GM12878 (cell line): Measurements from ENCODE around the gene UVRAG. TPM values are rescaled to one million over a fixed set of nuclear protein-coding genes. Genes with fewer than 3 reads are reported as not detected.

Source experiments
- ATAC-seq: fragments of 200-7000 bp; cut with Tn5 transposase; 3 replicates; pipeline ENCODE4 v1.9.1; 2020; ENCODE audit warnings: mild to moderate bottlenecking, moderate library complexity
- BruUV-seq: library from RNA; stranded (reverse); fragments of 400-500 nt; replicated peaks from 2 replicates; lab custom pipeline; 2021; lab: Mats Ljungman, UMichigan
- CTCF ChIA-PET: fragments of 300-600 bp; sonication (Branson Sonifier 250); formaldehyde crosslinking; extraction: SDS; loops from one replicate; lab custom pipeline; 2021; ENCODE audit warnings: inconsistent platforms; lab: Yijun Ruan, JAX
- POLR2A ChIA-PET: fragments of 350-600 bp; formaldehyde crosslinking; extraction: SDS; loops from one replicate; lab custom pipeline; 2021; ENCODE audit warnings: inconsistent platforms; lab: Charles Lee
- RAD21 ChIA-PET: fragments of 300-600 bp; sonication (Branson Sonifier 250); formaldehyde crosslinking; loops from one replicate; lab custom pipeline; 2023; ENCODE audit warnings: antibody characterized with exemption; ENCODE audit not compliant: unreplicated experiment; lab: Charles Lee
- SMC1A ChIA-PET: fragments of 300-600 bp; sonication (Branson Sonifier 250); formaldehyde crosslinking; loops from one replicate; lab custom pipeline; 2023; ENCODE audit not compliant: unreplicated experiment, uncharacterized antibody; lab: Charles Lee
- DNase-seq: peaks from one replicate; pipeline ENCODE4 v3.0.0-alpha.2; 2011; ENCODE audit warnings: low read depth, low spot score
- FAIRE-seq: peaks from 3 replicates; lab custom pipeline; 2011; peaks lifted over from hg19 to GRCh38; lab: Jason Lieb, UNC
- H2AFZ ChIP-seq: 2 replicates; pipeline ENCODE4 v1.6.0; 2011; ENCODE audit warnings: low read depth, low read length, control low read depth; ENCODE audit not compliant: control insufficient read depth
- H3K27ac ChIP-seq: 2 replicates; pipeline ENCODE4 v1.5.1; 2011; ENCODE audit warnings: control low read depth; ENCODE audit not compliant: control insufficient read depth, insufficient read depth
- H3K27me3 ChIP-seq, 2 experiments: replicated peaks in 1 of 2; 2 replicates each; pipeline versions ENCODE4 v1.6.0 to v1.6.1; 2011; ENCODE audit warnings: low read length in 1 of 2; ENCODE audit not compliant: control insufficient read depth in 2 of 2, insufficient read depth in 2 of 2
- H3K36me3 ChIP-seq, 2 experiments: 2 replicates each; pipeline ENCODE4 v1.5.1; 2011; ENCODE audit warnings: low read length in 1 of 2; ENCODE audit not compliant: control insufficient read depth in 2 of 2, insufficient read depth in 2 of 2
- H3K4me1 ChIP-seq: 2 replicates; pipeline ENCODE4 v1.6.1; 2011; ENCODE audit warnings: mild to moderate bottlenecking, low read length, moderate library complexity, mixed read lengths; ENCODE audit not compliant: control insufficient read depth, insufficient read depth
- H3K4me2 ChIP-seq: 2 replicates; pipeline ENCODE4 v1.6.0; 2011; ENCODE audit warnings: control low read depth; ENCODE audit not compliant: control insufficient read depth, insufficient read depth
- H3K4me3 ChIP-seq: fragments of 200-600 bp; sonication (generic); 2 replicates; pipeline ENCODE4 v1.5.1; 2016
- H3K79me2 ChIP-seq: 2 replicates; pipeline ENCODE4 v1.6.0; 2011; ENCODE audit warnings: low read length; ENCODE audit not compliant: control insufficient read depth, insufficient read depth
- H3K9ac ChIP-seq: 2 replicates; pipeline ENCODE4 v1.8.0; 2011; ENCODE audit warnings: low read length, control low read depth, mixed read lengths; ENCODE audit not compliant: control insufficient read depth, insufficient read depth
- H3K9me3 ChIP-seq: replicated peaks from 3 replicates; pipeline ENCODE4 v1.5.1; 2011; ENCODE audit warnings: mild to moderate bottlenecking, low read length; ENCODE audit not compliant: control insufficient read depth, insufficient read depth
- H4K20me1 ChIP-seq: 2 replicates; pipeline ENCODE4 v1.6.0; 2011; ENCODE audit not compliant: control insufficient read depth, insufficient read depth
- BCL11A ChIP-seq: IDR thresholded peaks from 2 replicates; pipeline ENCODE4 v1.6.1; 2011; ENCODE audit warnings: low read depth, low read length
- E2F4 ChIP-seq: IDR thresholded peaks from 2 replicates; pipeline ENCODE4 v1.6.1; 2012; ENCODE audit warnings: low read depth, low read length, improper control_type of control experiment
- EGR1 ChIP-seq, 2 experiments: IDR thresholded peaks; 1 replicate in 1 of 2; 2 replicates in 1 of 2; pipeline ENCODE4 v1.6.1; 2011 to 2012; ENCODE audit warnings: low read depth in 2 of 2, low read length in 2 of 2, borderline replicate concordance in 1 of 2, mild to moderate bottlenecking in 1 of 2, moderate library complexity in 1 of 2
- FOXK2 ChIP-seq: fragments of 450-650 bp; IDR thresholded peaks from 2 replicates; pipeline ENCODE4 v1.6.1; 2017; ENCODE audit warnings: mild to moderate bottlenecking, moderate library complexity
- MAX ChIP-seq: IDR thresholded peaks from 2 replicates; pipeline ENCODE4 v1.6.1; 2012; ENCODE audit warnings: low read depth, low read length, improper control_type of control experiment
- NBN ChIP-seq: fragments of 450-650 bp; IDR thresholded peaks from 2 replicates; pipeline ENCODE4 v1.6.1; 2016
- NR2F1 ChIP-seq: fragments of 450-650 bp; conservative IDR thresholded peaks from 2 replicates; pipeline ENCODE4 v1.6.1; 2017; ENCODE audit warnings: mild to moderate bottlenecking
- PAX5 ChIP-seq: IDR thresholded peaks from 2 replicates; pipeline ENCODE4 v1.6.1; 2011; ENCODE audit warnings: low read depth, low read length, borderline replicate concordance
- POLR2A ChIP-seq: IDR thresholded peaks from 2 replicates; pipeline ENCODE4 v1.6.1; 2011; ENCODE audit warnings: low read depth, mild to moderate bottlenecking, low read length
- RBBP5 ChIP-seq: fragments of 200-600 bp; sonication (generic); conservative IDR thresholded peaks from 2 replicates; pipeline ENCODE4 v1.6.1; 2016
- SKIL ChIP-seq: fragments of 450-650 bp; IDR thresholded peaks from 2 replicates; pipeline ENCODE4 v1.6.1; 2017; ENCODE audit warnings: mild to moderate bottlenecking, low read depth, inconsistent platforms; ENCODE audit not compliant: poor library complexity, severe bottlenecking
- SMAD1 ChIP-seq: fragments of 450-650 bp; IDR thresholded peaks from 2 replicates; pipeline ENCODE4 v1.6.1; 2018; ENCODE audit warnings: mild to moderate bottlenecking, low read depth; ENCODE audit not compliant: partially characterized antibody
- SMC3 ChIP-seq: IDR thresholded peaks from 2 replicates; pipeline ENCODE4 v1.6.1; 2011; ENCODE audit warnings: low read length, improper control_type of control experiment, borderline replicate concordance
- SP1 ChIP-seq: IDR thresholded peaks from one replicate; pipeline ENCODE4 v1.6.1; 2011; ENCODE audit warnings: low read depth, low read length
- SPI1 ChIP-seq: IDR thresholded peaks from 2 replicates; pipeline ENCODE4 v1.6.1; 2011; ENCODE audit warnings: low read depth, mild to moderate bottlenecking, low read length, moderate library complexity, borderline replicate concordance; ENCODE audit not compliant: insufficient read depth
- STAT3 ChIP-seq: IDR thresholded peaks from 2 replicates; pipeline ENCODE4 v1.6.1; 2011; ENCODE audit warnings: low read depth, low read length, improper control_type of control experiment
- ZNF687 ChIP-seq: fragments of 450-650 bp; IDR thresholded peaks from 2 replicates; pipeline ENCODE4 v1.6.1; 2017; ENCODE audit warnings: mild to moderate bottlenecking, moderate library complexity
- WGBS: methylation state at CpG from one replicate; pipeline ENCODE4 v1.1.6; 2016; ENCODE audit warnings: low lambda C conversion rate; ENCODE audit not compliant: insufficient replicate concordance, insufficient coverage; ENCODE audit errors: missing lambda C conversion rate; 5-methylcytosine and 5-hydroxymethylcytosine counted together
- in situ Hi-C: fragments of 300-500 bp; cut with MboI; formaldehyde crosslinking; loops from 9 replicates; pipeline ENCODE4 v1.14.3; 2018; ENCODE audit warnings: mixed read lengths
- intact Hi-C: fragments of 100-400 bp; cut with micrococcal nuclease; formaldehyde crosslinking; loops from one replicate; pipeline ENCODE4 v1.14.2; 2022; ENCODE audit not compliant: unreplicated experiment
- polyA plus RNA-seq, 11 experiments: library from polyadenylated mRNA; depleted of rRNA in 4 of 11; unstranded in 6 of 11; stranded (reverse) in 5 of 11; fragments of >200 nt; fragmentation: Nextera tagmentation in 4 of 11; fragmentation: Illumina TruSeq in 1 of 11; extraction: Ambion mirVana in 4 of 11; extraction: Trizol in 1 of 11; gene quantifications; 1 replicate in 1 of 11; 2 replicates in 10 of 11; pipeline versions ENCODE4 v1.2.1 to v1.2.3, GENCODE V29; 2011 to 2016; ENCODE audit warnings: inconsistent platforms in 2 of 11, missing spikeins in 2 of 11, low read depth in 1 of 11
- total RNA-seq, 4 experiments: library from RNA; depleted of rRNA in 3 of 4; stranded (reverse); fragments of >200 nt in 3 of 4; fragmentation: Illumina TruSeq in 1 of 4; extraction: Trizol in 1 of 4; gene quantifications; 2 replicates each; pipeline versions ENCODE4 v1.2.1 to v1.2.3, GENCODE V29; 2013 to 2021

The UVRAG gene
- total and polyA plus RNA-seq, 10 of the 15 experiments (the other 5 are each of a cell fraction or from before 2014, with no cell fraction given) = 7.0 to 43.4 (median 37.0) TPM

GRCh38 chr11:76169473-76169896 is 354.5 kb downstream of the UVRAG start:
- SMC1A ChIA-PET = no interaction called here
- no TSS peak for BruUV-seq
- Histone ChIP-seq H3K27ac (no peak overlapping the region), H3K4me1 (peaks cover 17% of the 10 kb centered on the region), H2AFZ (peak overlapping the region; percentile 53), H3K79me2 (no peaks in the 10 kb centered on the region), H3K9me3 (no peaks in the 10 kb centered on the region), H3K36me3 (no peaks in the 10 kb centered on the region), H3K4me2 (peak overlapping the region; percentile 66), H3K9ac (no peak overlapping the region), H3K4me3 (no peak overlapping the region), H4K20me1 (no peaks in the 10 kb centered on the region), H3K27me3 (no peaks in the 10 kb centered on the region)
- ATAC-seq (peak; percentile 85), FAIRE-seq (no peak), DNase-seq (peak; percentile 27)
- RAD21 ChIA-PET = interaction anchor here (0.8 kb wide), 1 partner anchor 248 kb away, joined by 3 read pairs; no protein-coding TSS in a partner anchor
- POLR2A ChIA-PET = no interaction called here
- CTCF ChIA-PET = interaction anchor here (0.8 to 1.4 kb wide), 2 partner anchors 17 to 273 kb away, joined by 3 to 9 read pairs; no protein-coding TSS in a partner anchor
- intact Hi-C loops (loop anchor here (5.0 kb wide), 1 partner anchor 38 kb away; the partner anchor contains the start of gene WNT11), in situ Hi-C loops (no loop called here)
- 2% methylated on average over 15 of the region's 15 CpGs for whole genome bisulfite sequencing
- TF ChIP-seq POLR2A (no peak), SP1 (peak; percentile 20), SPI1 (no peak), BCL11A (no peak), E2F4 (no peak), EGR1 (IDR thresholded peaks at IDR 0.05; ENCODE audit: borderline replicate concordance in 1 of 2, low read depth in 2 of 2, low read length in 2 of 2) (peak in 1 of 2 experiments; percentile 32; a peak in 1 of 3 replicates), SMC3 (no peak), MAX (no peak), RBBP5 (no peak), NBN (no peak), SKIL (no peak), ZNF687 (no peak), PAX5 (peak; percentile 54; the same call in 1 of the 2 replicates), SMAD1 (no peak), FOXK2 (no peak), NR2F1 (peak; percentile 73), STAT3 (no peak)
